PFSK-1 (cell line): Measurements from ENCODE around the gene MAP3K21.

Experiments
- FOXP2 ChIP-seq: optimal IDR thresholded peaks from 2 replicates; pipeline ENCODE3; 2011; ENCODE audit warnings: borderline replicate concordance, control low read depth, inconsistent platforms; ENCODE audit not compliant: insufficient read depth; ENCODE audit errors: extremely low read length, extremely low read depth
- REST ChIP-seq, 2 experiments: IDR thresholded peaks; 2 replicates each; pipeline versions ENCODE4 v1.6.1 to v1.8.0; 2011 to 2012; ENCODE audit warnings: low read depth in 2 of 2, low read length in 2 of 2, control low read depth in 1 of 2, inconsistent platforms in 1 of 2, mild to moderate bottlenecking in 1 of 2, moderate library complexity in 1 of 2; ENCODE audit not compliant: insufficient read depth in 1 of 2
- TAF1 ChIP-seq: IDR thresholded peaks from 2 replicates; pipeline ENCODE4 v1.6.1; 2012; ENCODE audit warnings: low read length, control low read depth, borderline replicate concordance; ENCODE audit not compliant: insufficient read depth

DNA sequence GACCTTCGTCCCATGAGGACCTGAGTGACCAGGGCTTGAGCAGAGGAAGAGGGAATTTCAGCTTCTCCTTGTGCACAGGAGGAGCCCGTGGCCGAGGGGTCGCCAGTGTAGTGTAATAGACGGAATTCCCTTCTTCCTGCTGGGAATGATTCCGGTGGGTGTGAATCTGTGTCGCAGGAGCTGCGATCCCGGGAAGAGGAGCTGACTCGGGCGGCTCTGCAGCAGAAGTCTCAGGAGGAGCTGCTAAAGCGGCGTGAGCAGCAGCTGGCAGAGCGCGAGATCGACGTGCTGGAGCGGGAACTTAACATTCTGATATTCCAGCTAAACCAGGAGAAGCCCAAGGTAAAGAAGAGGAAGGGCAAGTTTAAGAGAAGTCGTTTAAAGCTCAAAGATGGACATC lies 34.4 kb downstream of the MAP3K21 start:
- TF ChIP-seq TAF1: no peak
- no peak for TF ChIP-seq REST (IDR thresholded peaks at IDR 0.05; ENCODE audit: insufficient read depth in 1 of 2, low read depth in 2 of 2, low read length in 2 of 2)
- no peak for TF ChIP-seq FOXP2
